ENCODE results near the gene MCRIP1.

DNA sequence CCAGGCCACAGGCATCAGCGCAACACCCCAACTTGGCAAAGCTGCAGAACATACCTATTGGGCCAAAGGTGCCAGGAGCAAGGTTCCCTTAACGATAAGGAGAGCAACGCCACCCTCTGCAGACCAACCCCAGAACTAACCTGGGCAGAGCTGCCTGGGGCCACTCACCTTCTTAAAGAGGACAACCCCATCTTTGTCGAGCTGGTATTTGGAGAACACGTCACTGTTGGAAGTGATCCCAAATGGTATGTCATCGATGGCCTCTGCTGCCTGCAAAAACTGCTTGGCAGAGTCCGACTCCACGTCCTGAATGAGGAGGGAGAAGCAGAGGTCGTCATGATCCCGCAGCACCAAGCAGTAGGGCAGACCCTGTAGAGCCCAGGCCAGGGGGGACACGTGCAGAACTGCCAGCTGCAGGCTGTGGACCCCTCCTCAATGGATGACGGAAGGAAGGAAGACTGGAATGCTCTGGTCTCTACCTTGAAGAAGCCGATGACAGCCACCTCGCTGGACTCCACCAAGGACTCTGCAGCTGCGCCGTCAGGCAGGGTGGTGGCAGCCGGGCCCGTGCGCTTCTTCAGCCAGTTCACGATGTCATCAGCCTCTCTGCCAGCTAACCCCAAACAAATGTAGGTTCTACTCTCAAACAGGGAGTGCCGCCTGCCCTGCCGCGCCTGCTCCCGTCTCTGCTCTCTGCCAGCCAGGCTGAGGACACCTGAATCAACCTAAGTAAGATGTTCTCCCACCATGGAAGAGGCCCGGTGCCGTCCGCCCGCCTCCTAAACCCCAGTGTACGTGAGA is 22.1 kb upstream of the MCRIP1 start:
- TF ChIP-seq, protein P1, sequence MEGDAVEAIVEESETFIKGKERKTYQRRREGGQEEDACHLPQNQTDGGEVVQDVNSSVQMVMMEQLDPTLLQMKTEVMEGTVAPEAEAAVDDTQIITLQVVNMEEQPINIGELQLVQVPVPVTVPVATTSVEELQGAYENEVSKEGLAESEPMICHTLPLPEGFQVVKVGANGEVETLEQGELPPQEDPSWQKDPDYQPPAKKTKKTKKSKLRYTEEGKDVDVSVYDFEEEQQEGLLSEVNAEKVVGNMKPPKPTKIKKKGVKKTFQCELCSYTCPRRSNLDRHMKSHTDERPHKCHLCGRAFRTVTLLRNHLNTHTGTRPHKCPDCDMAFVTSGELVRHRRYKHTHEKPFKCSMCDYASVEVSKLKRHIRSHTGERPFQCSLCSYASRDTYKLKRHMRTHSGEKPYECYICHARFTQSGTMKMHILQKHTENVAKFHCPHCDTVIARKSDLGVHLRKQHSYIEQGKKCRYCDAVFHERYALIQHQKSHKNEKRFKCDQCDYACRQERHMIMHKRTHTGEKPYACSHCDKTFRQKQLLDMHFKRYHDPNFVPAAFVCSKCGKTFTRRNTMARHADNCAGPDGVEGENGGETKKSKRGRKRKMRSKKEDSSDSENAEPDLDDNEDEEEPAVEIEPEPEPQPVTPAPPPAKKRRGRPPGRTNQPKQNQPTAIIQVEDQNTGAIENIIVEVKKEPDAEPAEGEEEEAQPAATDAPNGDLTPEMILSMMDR (optimal IDR thresholded peaks at IDR 0.05 in 1 of 3, IDR thresholded peaks at IDR 0.05 in 1 of 3, conservative IDR thresholded peaks at IDR 0.05 in 1 of 3; ENCODE audit: extremely low read depth in 1 of 3, insufficient read depth in 2 of 3, low read length in 3 of 3): peak; percentile 71 to 76 (median 75)
- TF ChIP-seq EZH2 (IDR thresholded peaks at IDR 0.05; ENCODE audit: low read length): no peak
